NCI-H187 treated with DMSO at 0.1 percent for 48 hours (cell line): ENCODE measurements around the gene MX2.

ENCODE experiments used
- DNase-seq: peaks from one replicate; lab custom pipeline; 2025; lab: John Stamatoyannopoulos, UW

MX2 gene

GRCh38 chr21:41364308-41364707 is 2.5 kb downstream of the MX2 start:
- DNase-seq, result no peak

GRCh38 chr21:41365377-41366107 is 3.7 kb downstream of the MX2 start:
- no peak for DNase-seq

- DNase-seq, result no peak
These were observed 4.8 kb downstream of the MX2 start for GRCh38 chr21:41366522-41367151.

GRCh38 chr21:41367301-41367944 is 5.6 kb downstream of the MX2 start:
- no peak for DNase-seq

- no peak for DNase-seq
These were observed 6.3 kb downstream of the MX2 start for GRCh38 chr21:41367945-41368734.

GRCh38 chr21:41368735-41369104 is 6.9 kb downstream of the MX2 start:
- DNase-seq, result no peak

GRCh38 chr21:41369105-41369919 is 7.5 kb downstream of the MX2 start:
- DNase-seq, result no peak

GRCh38 chr21:41369920-41370839 is 8.4 kb downstream of the MX2 start:
- no peak for DNase-seq

DNA sequence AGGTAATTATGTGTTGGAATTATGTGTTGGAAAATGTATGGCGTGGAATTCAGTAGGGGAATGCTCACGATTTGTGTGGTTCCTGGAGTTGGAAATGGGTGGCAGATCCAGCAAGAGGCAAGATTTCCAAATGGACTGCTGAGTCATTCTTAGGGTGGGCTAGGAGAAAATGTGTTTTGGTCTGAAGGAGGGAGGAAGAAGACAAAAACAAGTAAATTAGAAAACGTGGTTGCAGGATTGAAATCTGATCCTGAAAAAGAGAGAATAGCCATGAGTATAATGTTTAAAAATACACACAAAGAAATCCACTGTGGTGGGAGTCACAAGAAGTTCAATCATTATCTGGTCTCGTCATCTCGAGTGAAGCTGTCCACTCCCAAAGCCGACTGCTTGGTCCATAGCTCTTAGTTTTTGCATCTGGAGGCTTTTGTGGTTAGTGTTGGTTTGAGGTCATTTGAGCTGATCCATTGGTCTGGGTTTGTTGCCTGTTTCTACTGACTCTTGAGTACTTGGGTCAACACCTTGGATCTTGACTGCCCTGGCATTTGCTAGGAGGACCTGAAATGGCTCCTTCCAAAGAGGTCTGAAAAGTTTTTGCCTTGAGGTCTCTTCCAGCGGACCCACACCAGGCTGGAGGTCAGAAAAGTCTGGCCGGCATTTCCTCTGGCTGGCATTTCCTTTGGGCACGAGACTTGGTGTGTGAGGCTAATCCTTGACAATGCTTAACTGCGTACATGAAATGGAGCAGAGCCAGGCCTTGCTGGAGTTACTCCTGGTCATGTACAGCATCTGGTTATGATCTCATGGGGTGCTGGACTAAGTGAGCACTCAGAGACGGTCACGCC is 9.2 kb downstream of the MX2 start:
- DNase-seq, result no peak

GRCh38 chr21:41371685-41372030 is 9.8 kb downstream of the MX2 start:
- DNase-seq, result no peak

DNA sequence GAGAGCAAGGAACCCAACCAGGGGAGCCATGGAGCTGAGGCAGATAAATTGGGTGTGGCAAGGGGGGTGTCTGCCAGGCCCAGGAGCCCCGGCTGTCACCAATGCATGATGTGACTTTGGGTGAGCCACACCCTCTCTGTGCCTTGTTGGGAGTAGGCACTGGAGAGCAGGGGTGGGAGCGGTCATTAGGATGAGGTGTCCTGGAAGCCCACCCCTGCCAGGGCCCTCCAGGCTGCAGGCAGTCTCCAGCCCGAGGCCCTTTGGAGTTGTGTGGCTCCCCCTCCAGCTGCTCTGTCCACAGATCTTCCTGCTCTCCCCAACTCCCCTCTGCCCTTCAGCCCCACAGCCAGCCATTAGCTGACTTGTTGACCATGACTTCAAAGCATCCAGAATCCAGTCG is 11.4 kb downstream of the MX2 start:
- no peak for DNase-seq

DNA sequence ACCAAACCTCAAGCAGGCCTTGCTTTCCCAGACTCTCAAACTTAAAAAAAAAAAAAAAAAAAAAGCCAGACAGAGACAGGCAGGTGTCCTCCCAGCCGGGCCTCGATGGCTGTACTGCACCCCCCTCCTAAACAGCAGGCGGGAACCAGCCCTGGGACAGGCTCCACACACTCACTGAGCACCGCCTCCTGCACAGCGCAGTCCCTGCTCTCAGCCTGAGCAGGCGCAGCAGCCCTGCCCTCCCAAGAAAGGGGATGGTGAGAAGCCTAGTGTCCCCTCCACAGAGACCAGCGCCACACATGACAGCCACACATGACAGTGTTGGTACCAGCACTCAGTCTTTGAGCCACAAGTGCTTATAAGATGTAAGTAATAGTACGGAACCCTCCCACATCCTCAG is 11.9 kb downstream of the MX2 start:
- no peak for DNase-seq

GRCh38 chr21:41374177-41374712 is 12.4 kb downstream of the MX2 start:
- no peak for DNase-seq

DNA sequence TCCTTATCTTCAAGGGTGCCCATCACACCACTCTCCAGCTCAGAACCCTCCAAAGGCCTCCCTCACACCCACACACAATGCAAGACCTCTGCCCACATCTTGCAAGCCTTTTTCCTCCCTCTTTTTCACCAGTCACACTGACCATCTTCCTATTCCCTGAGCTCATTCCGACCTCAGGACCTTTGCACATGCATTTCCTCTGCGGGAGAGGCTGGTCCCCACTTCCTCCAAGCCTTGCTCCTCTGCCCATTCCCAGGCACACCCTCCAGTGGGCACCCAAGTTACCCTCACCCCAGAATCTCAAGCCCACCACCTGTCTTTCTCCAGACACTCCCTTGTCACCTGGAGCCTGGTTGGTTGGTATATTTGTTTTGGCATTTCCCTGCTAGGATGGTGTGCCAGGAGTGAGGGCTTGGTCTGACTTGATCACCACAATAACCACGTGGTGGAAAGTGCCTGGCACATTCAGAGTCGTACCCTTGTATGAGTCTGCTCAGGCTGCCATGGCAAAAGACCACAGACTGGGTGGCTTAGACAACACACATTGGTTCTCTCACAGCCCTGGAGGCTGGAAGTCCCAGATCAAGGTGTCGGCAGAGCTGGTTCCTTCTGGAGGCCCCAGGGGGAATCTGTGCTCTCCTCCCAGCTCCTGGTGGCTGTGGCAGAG is 13.2 kb downstream of the MX2 start:
- DNase-seq, result no peak

- DNase-seq, result no peak
These were observed 14.0 kb downstream of the MX2 start for GRCh38 chr21:41375875-41376274.

GRCh38 chr21:41377715-41378114 is 15.9 kb downstream of the MX2 start:
- no peak for DNase-seq

GRCh38 chr21:41378849-41379248 is 17.0 kb downstream of the MX2 start:
- no peak for DNase-seq

GRCh38 chr21:41379901-41380300 is 18.1 kb downstream of the MX2 start:
- no peak for DNase-seq

GRCh38 chr21:41381731-41382130 is 19.9 kb downstream of the MX2 start:
- no peak for DNase-seq
